HG03575 (cell line): ENCODE results near the gene PRPF4.
"Not testable (repeated sequence)": the region's sequence is repeated elsewhere in the genome, so short reads cannot be mapped to it uniquely, and the experiment has no call there.

Experiments used
- ATAC-seq: cut with Tn5 transposase; IDR thresholded peaks from one replicate; pipeline ENCODE4 v1.9.1; 2021; ENCODE audit not compliant: unreplicated experiment, insufficient number of reproducible peaks, low FRiP score; ENCODE audit errors: extremely low read depth

PRPF4 gene

GRCh38 chr9:113275157-113276131 lies at the start of gene PRPF4, which contains the start of gene CDC26:
PRPF4 (plus strand) TSS chr9:113275658; CDS start chr9:113275744, 86 bp downstream.
CDC26 (minus strand) TSS chr9:113275572; CDS start chr9:113272507, 3,065 bp downstream.
- peak; percentile 97 for ATAC-seq

- no peak for ATAC-seq
Measured at GRCh38 chr9:113227436-113227835, 48.0 kb upstream of the PRPF4 start.

- ATAC-seq: no peak
Measured at GRCh38 chr9:113228130-113228665, 47.3 kb upstream of the PRPF4 start.

- no peak for ATAC-seq
Measured at GRCh38 chr9:113231701-113232100, 43.8 kb upstream of the PRPF4 start.

GRCh38 chr9:113235701-113236255 lies 39.7 kb upstream of the PRPF4 start:
- not testable (repeated sequence) for ATAC-seq

GRCh38 chr9:113237026-113237425 lies 38.4 kb upstream of the PRPF4 start:
- no peak for ATAC-seq

GRCh38 chr9:113238202-113238858 lies 37.1 kb upstream of the PRPF4 start:
- ATAC-seq: no peak

GRCh38 chr9:113238859-113239232 lies 36.6 kb upstream of the PRPF4 start:
- ATAC-seq: no peak

- no peak for ATAC-seq
Measured at GRCh38 chr9:113241161-113241560, 34.3 kb upstream of the PRPF4 start.

GRCh38 chr9:113244556-113244955 lies 30.9 kb upstream of the PRPF4 start:
- ATAC-seq: no peak

- ATAC-seq: no peak
Measured at GRCh38 chr9:113245894-113246293, 29.6 kb upstream of the PRPF4 start.

- ATAC-seq: no peak
Measured at GRCh38 chr9:113246928-113247327, 28.5 kb upstream of the PRPF4 start.

- no peak for ATAC-seq
Measured at GRCh38 chr9:113247640-113248039, 27.8 kb upstream of the PRPF4 start.

- not testable (repeated sequence) for ATAC-seq
Measured at GRCh38 chr9:113249661-113250060, 25.8 kb upstream of the PRPF4 start.

GRCh38 chr9:113250807-113251206 lies 24.7 kb upstream of the PRPF4 start:
- no peak for ATAC-seq

GRCh38 chr9:113254991-113255390 lies 20.5 kb upstream of the PRPF4 start:
- no peak for ATAC-seq

GRCh38 chr9:113255438-113255837 lies 20.0 kb upstream of the PRPF4 start:
- no peak for ATAC-seq

GRCh38 chr9:113257863-113258262 lies 17.6 kb upstream of the PRPF4 start:
- ATAC-seq: no peak

GRCh38 chr9:113258282-113258681 lies 17.2 kb upstream of the PRPF4 start:
- no peak for ATAC-seq
